K562 (cell line): ENCODE measurements around the gene PKD1. TPM values are rescaled to one million over a fixed set of nuclear protein-coding genes. Genes with fewer than 3 reads are reported as not detected.

Source experiments
- BRCA1 ChIP-seq, 2 experiments: fragments of 450-650 bp in 1 of 2; sonication (generic) in 1 of 2; formaldehyde crosslinking in 1 of 2; IDR thresholded peaks; 2 replicates each; pipeline versions ENCODE4 v1.5.0 to v1.6.1; 2017 to 2020; ENCODE audit warnings: mild to moderate bottlenecking in 1 of 2, missing genetic modification reagents in 1 of 2
- ETV1 ChIP-seq: fragments of 450-650 bp; conservative IDR thresholded peaks from 2 replicates; pipeline ENCODE4 v1.6.1; 2016; ENCODE audit warnings: missing genetic modification characterization, control low read depth, low read depth, missing compliant biosample characterization
- KHSRP ChIP-seq: fragments of 450-650 bp; IDR thresholded peaks from 2 replicates; pipeline ENCODE4 v1.6.1; 2017
- NEUROD1 ChIP-seq: fragments of 150-350 bp; IDR thresholded peaks from 2 replicates; pipeline ENCODE4 v1.6.1; 2014; ENCODE audit warnings: borderline replicate concordance, low read length, low read depth; ENCODE audit not compliant: partially characterized antibody
- PCBP1 ChIP-seq: fragments of 200-400 bp; formaldehyde crosslinking; IDR thresholded peaks from 2 replicates; pipeline ENCODE4 v1.6.1; 2018; ENCODE audit warnings: mild to moderate bottlenecking, low read depth, low read length; ENCODE audit not compliant: poor library complexity, severe bottlenecking
- SAFB ChIP-seq: fragments of 200-400 bp; formaldehyde crosslinking; IDR thresholded peaks from 2 replicates; pipeline ENCODE4 v1.6.1; 2017; ENCODE audit warnings: low read depth, low read length, borderline replicate concordance
- SIN3B ChIP-seq: fragments of 450-650 bp; IDR thresholded peaks from 2 replicates; pipeline ENCODE4 v1.6.1; 2017; ENCODE audit warnings: low read depth, mild to moderate bottlenecking, moderate library complexity
- SREBF1 ChIP-seq: fragments of 150-350 bp; IDR thresholded peaks from 2 replicates; pipeline ENCODE4 v1.6.1; 2014; ENCODE audit warnings: antibody characterized with exemption, low read depth, low read length, borderline replicate concordance
- TAF1 ChIP-seq: IDR thresholded peaks from 2 replicates; pipeline ENCODE4 v1.6.1; 2011; ENCODE audit warnings: mild to moderate bottlenecking, low read length, moderate library complexity; ENCODE audit not compliant: insufficient read depth, control insufficient read depth, severe bottlenecking; ENCODE audit errors: extremely low read depth
- TAF9B ChIP-seq: fragments of 450-650 bp; IDR thresholded peaks from 2 replicates; pipeline ENCODE4 v1.6.1; 2018; ENCODE audit warnings: mild to moderate bottlenecking; ENCODE audit not compliant: partially characterized antibody
- TBL1XR1 ChIP-seq, 2 experiments: IDR thresholded peaks; 2 replicates each; pipeline ENCODE4 v1.6.1; 2012; ENCODE audit warnings: improper control_type of control experiment in 2 of 2, low read length in 2 of 2, mild to moderate bottlenecking in 1 of 2
- ZKSCAN8 ChIP-seq: fragments of 200-800 bp; sonication (Bioruptor generic); IDR thresholded peaks from 2 replicates; pipeline ENCODE4 v1.6.1; 2016; ENCODE audit warnings: missing genetic modification characterization, missing compliant biosample characterization
- ZNF436 ChIP-seq: fragments of 250-450, 450-650 bp; sonication (Bioruptor Pico); formaldehyde crosslinking; IDR thresholded peaks from 2 replicates; pipeline ENCODE4 v1.7.0; 2020; ENCODE audit warnings: mild to moderate bottlenecking
- polyA plus RNA-seq, 8 experiments: library from polyadenylated mRNA; depleted of rRNA in 4 of 8; stranded (reverse) in 5 of 8; unstranded in 3 of 8; fragments of >200 nt; fragmentation: Nextera tagmentation in 2 of 8; fragmentation: Illumina TruSeq in 1 of 8; extraction: Ambion mirVana in 2 of 8; extraction: Trizol in 1 of 8; gene quantifications; 2 replicates each; pipeline versions ENCODE4 v1.2.1 to v1.2.3, GENCODE V29; 2011 to 2014; ENCODE audit warnings: inconsistent platforms in 1 of 8, missing spikeins in 1 of 8
- total RNA-seq, 7 experiments: library from RNA; depleted of rRNA in 6 of 7; stranded (reverse); fragments of >200 nt in 6 of 7; fragmentation: Illumina TruSeq in 2 of 7; extraction: Trizol in 2 of 7; gene quantifications; 2 replicates each; pipeline versions ENCODE4 v1.2.1 to v1.2.3, GENCODE V29; 2011 to 2021; ENCODE audit warnings: low replicate concordance in 1 of 7
- TF ChIP-seq, protein P1 (sequence below): fragments of 250-450 bp; sonication (Bioruptor Pico); IDR thresholded peaks from 2 replicates; pipeline ENCODE4 v1.8.0; 2022; ENCODE audit warnings: inconsistent platforms
- TF ChIP-seq, protein P2 (sequence below): sonication (generic); formaldehyde crosslinking; IDR thresholded peaks from 2 replicates; pipeline ENCODE4 v1.9.0; 2022; ENCODE audit warnings: mild to moderate bottlenecking, missing genetic modification reagents
- TF ChIP-seq, protein P3 (sequence below), 2 experiments: fragments of 450-650 bp; conservative IDR thresholded peaks; 2 replicates each; pipeline ENCODE4 v1.6.1; 2017; ENCODE audit warnings: mild to moderate bottlenecking in 2 of 2, moderate library complexity in 2 of 2
- TF ChIP-seq, protein P4 (sequence below): fragments of 250-450 bp; sonication (Bioruptor Pico); IDR thresholded peaks from 2 replicates; pipeline ENCODE4 v1.8.0; 2022; ENCODE audit warnings: moderate library complexity, mild to moderate bottlenecking, inconsistent platforms
- TF ChIP-seq, protein P5 (sequence below): fragments of 250-450 bp; sonication (Bioruptor Pico); IDR thresholded peaks from 2 replicates; pipeline ENCODE4 v1.9.0; 2021; ENCODE audit warnings: mild to moderate bottlenecking, inconsistent platforms

The PKD1 gene
- total and polyA plus RNA-seq, 9 of the 15 experiments (the other 6 are each of a cell fraction or from before 2014, with no cell fraction given): 0.23 to 93.5 (median 12.6) TPM

DNA sequence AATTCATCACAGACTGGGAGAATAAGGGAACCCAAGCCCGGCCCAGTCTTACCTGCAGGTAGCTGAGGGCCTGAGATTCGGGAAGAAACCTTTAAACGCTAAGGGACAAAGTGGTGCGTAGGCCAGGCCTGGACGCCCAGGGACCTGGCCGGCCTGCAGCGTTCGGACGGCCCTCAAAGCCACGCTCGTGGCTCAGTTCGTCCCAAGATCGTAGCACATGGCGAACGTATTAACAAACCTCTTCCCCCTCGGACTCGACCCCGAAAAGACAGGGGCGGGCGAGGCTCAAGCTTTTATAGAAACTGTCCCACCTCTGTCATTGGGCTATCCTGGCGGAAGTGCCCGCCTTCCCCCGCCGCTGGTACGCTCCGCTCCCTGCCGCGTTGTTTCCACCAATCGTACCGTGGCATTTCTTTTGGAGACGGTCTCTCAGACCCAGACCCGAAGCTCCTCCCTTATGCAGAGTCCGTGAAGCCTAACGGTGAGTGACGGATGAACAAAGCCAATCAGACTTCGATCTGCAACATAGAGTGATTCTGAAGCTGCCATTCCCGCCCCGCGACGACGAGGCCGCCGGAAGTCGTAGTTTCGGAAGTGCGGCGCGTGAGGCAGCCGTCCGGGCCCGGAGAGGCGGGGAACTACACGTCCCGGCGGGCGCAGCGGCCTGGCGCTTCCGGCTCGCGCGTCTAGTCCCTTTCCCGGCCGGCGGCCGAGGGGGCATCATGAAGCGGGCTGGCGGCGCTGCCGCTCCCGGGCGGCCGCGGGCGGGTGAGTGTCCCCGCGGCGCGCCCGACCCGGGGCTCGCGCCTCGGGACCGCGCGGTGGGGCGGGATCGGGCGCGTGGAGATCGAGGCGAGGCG, 19.6 kb upstream of the PKD1 start, which contains the start of gene TRAF7 (continued):
- TF ChIP-seq, protein P1, sequence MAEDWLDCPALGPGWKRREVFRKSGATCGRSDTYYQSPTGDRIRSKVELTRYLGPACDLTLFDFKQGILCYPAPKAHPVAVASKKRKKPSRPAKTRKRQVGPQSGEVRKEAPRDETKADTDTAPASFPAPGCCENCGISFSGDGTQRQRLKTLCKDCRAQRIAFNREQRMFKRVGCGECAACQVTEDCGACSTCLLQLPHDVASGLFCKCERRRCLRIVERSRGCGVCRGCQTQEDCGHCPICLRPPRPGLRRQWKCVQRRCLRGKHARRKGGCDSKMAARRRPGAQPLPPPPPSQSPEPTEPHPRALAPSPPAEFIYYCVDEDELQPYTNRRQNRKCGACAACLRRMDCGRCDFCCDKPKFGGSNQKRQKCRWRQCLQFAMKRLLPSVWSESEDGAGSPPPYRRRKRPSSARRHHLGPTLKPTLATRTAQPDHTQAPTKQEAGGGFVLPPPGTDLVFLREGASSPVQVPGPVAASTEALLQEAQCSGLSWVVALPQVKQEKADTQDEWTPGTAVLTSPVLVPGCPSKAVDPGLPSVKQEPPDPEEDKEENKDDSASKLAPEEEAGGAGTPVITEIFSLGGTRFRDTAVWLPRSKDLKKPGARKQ (CRISPR knock-in tag): no peak
- TF ChIP-seq ZNF436 (CRISPR knock-in tag) (peak; percentile 71), BRCA1 (IDR thresholded peaks at IDR 0.05) (no peak), BRCA1 (CRISPR knock-in tag; IDR thresholded peaks at IDR 0.05) (no peak), PCBP1 (peak; percentile 30), ZKSCAN8 (CRISPR knock-in tag) (no peak), NEUROD1 (peak; percentile 79), ETV1 (tag) (peak; percentile 92), TAF9B (peak; percentile 94), SAFB (no peak), KHSRP (no peak), SIN3B (peak; percentile 65; the same call in 1 of the 2 replicates), SREBF1 (peak; percentile 93), TBL1XR1 (IDR thresholded peaks at IDR 0.05; ENCODE audit: low read length in 2 of 2) (peak; percentile 40 to 69; a peak in 2 of 4 replicates), TAF1 (peak; percentile 100)
- TF ChIP-seq, protein P2, sequence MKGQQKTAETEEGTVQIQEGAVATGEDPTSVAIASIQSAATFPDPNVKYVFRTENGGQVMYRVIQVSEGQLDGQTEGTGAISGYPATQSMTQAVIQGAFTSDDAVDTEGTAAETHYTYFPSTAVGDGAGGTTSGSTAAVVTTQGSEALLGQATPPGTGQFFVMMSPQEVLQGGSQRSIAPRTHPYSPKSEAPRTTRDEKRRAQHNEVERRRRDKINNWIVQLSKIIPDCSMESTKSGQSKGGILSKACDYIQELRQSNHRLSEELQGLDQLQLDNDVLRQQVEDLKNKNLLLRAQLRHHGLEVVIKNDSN: no peak
- TF ChIP-seq, protein P3, sequence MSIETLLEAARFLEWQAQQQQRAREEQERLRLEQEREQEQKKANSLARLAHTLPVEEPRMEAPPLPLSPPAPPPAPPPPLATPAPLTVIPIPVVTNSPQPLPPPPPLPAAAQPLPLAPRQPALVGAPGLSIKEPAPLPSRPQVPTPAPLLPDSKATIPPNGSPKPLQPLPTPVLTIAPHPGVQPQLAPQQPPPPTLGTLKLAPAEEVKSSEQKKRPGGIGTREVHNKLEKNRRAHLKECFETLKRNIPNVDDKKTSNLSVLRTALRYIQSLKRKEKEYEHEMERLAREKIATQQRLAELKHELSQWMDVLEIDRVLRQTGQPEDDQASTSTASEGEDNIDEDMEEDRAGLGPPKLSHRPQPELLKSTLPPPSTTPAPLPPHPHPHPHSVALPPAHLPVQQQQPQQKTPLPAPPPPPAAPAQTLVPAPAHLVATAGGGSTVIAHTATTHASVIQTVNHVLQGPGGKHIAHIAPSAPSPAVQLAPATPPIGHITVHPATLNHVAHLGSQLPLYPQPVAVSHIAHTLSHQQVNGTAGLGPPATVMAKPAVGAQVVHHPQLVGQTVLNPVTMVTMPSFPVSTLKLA (conservative IDR thresholded peaks at IDR 0.05): peak; percentile 90 to 94
- TF ChIP-seq, protein P4, sequence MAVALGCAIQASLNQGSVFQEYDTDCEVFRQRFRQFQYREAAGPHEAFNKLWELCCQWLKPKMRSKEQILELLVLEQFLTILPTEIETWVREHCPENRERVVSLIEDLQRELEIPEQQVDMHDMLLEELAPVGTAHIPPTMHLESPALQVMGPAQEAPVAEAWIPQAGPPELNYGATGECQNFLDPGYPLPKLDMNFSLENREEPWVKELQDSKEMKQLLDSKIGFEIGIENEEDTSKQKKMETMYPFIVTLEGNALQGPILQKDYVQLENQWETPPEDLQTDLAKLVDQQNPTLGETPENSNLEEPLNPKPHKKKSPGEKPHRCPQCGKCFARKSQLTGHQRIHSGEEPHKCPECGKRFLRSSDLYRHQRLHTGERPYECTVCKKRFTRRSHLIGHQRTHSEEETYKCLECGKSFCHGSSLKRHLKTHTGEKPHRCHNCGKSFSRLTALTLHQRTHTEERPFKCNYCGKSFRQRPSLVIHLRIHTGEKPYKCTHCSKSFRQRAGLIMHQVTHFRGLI (CRISPR knock-in tag): peak; percentile 1; the same call in 1 of the 2 replicates
- TF ChIP-seq, protein P5, sequence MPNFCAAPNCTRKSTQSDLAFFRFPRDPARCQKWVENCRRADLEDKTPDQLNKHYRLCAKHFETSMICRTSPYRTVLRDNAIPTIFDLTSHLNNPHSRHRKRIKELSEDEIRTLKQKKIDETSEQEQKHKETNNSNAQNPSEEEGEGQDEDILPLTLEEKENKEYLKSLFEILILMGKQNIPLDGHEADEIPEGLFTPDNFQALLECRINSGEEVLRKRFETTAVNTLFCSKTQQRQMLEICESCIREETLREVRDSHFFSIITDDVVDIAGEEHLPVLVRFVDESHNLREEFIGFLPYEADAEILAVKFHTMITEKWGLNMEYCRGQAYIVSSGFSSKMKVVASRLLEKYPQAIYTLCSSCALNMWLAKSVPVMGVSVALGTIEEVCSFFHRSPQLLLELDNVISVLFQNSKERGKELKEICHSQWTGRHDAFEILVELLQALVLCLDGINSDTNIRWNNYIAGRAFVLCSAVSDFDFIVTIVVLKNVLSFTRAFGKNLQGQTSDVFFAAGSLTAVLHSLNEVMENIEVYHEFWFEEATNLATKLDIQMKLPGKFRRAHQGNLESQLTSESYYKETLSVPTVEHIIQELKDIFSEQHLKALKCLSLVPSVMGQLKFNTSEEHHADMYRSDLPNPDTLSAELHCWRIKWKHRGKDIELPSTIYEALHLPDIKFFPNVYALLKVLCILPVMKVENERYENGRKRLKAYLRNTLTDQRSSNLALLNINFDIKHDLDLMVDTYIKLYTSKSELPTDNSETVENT (CRISPR knock-in tag): peak; percentile 97
